Measurements from ENCODE around the gene OR10A3. TPM values are rescaled to one million over a fixed set of nuclear protein-coding genes. Genes with fewer than 3 reads are reported as not detected.
A peak's percentile ranks its signal among the peaks of the same experiment; 100 is the strongest.

OR10A3 gene
- total and polyA plus RNA-seq, 2 of the 8 experiments (the other 6 are each of a cell fraction or from before 2014, with no cell fraction given): not detected

DNA sequence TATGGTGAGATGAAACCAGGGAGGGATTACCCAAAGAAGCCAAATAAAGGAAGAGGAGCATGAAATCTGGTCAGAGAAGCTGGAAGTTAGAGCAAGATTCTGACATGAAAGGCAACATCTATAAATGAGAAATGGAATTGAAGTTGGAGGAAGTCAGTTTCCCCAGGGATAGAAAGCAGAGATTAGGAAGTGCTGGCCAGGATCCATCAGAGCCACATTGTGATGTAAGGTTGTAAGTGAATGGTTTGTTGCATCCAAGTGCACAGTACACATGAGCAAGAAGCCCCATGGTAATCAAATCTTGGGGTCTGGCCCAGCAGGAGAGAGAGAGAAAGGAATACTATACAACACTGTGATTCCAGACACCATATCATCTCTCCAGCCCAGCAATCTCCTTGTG is 30.3 kb upstream of the OR10A3 start:
- Histone ChIP-seq H3K18ac (ENCODE audit: extremely low read depth, low read length) (peak overlapping the region; percentile 1; the same call in 1 of the 2 replicates), H3K23me2 (ENCODE audit: low read depth, low read length) (no peaks in the 10 kb centered on the region), H3K4me1 (replicated peaks in 1 of 4; ENCODE audit: control insufficient read depth in 3 of 4, insufficient read depth in 4 of 4, low read length in 3 of 4) (peaks cover 0 to 6% (median 3%) of the 10 kb centered on the region in 4 experiments; a peak in 3 of 7 replicates), H3K9ac (replicated peaks in 1 of 4; ENCODE audit: extremely low read depth in 1 of 4, low read depth in 3 of 4, low read length in 3 of 4) (no peak overlapping the region), H2AK5ac (ENCODE audit: low read depth, low read length) (no peak overlapping the region), H2BK120ac (replicated peaks; ENCODE audit: low read depth, low read length) (no peak overlapping the region), H2AFZ (ENCODE audit: low read length) (no peak overlapping the region; the same call in 1 of the 2 replicates), H3K4me3 (ENCODE audit: extremely low read depth in 1 of 4, insufficient read depth in 2 of 4, low read depth in 3 of 4, low read length in 4 of 4) (no peak overlapping the region), H4K5ac (ENCODE audit: insufficient read length, low read depth, low read length) (no peak overlapping the region), H3K27ac (ENCODE audit: low read depth, low read length) (no peak overlapping the region), H3K79me1 (ENCODE audit: low read depth, low read length) (no peaks in the 10 kb centered on the region), H3K56ac (replicated peaks; ENCODE audit: insufficient read length, low read depth, low read length) (no peak overlapping the region), H3K4me2 (ENCODE audit: insufficient read depth in 1 of 2, low read depth in 2 of 2, low read length in 2 of 2) (no peak overlapping the region), H4K8ac (ENCODE audit: extremely low read depth, insufficient read depth, low read length) (no peak overlapping the region), H4K91ac (replicated peaks; ENCODE audit: insufficient read length, low read length) (no peak overlapping the region), H3K14ac (ENCODE audit: insufficient read length) (no peak overlapping the region), H3K9me3 (ENCODE audit: insufficient read depth in 2 of 2, low read depth in 1 of 2, low read length in 1 of 2) (no peaks in the 10 kb centered on the region), H2BK12ac (ENCODE audit: low read depth, low read length) (peak overlapping the region; percentile 61; the same call in 1 of the 2 replicates), H3K27me3 (replicated peaks in 1 of 4; ENCODE audit: control insufficient read depth in 3 of 4, extremely low read depth in 1 of 4, insufficient read depth in 3 of 4, low read length in 3 of 4) (no peaks in the 10 kb centered on the region), H2BK5ac (ENCODE audit: low read depth, low read length) (peak overlapping the region; percentile 27; the same call in 1 of the 2 replicates), H3K79me2 (ENCODE audit: control insufficient read depth in 1 of 2, insufficient read depth in 2 of 2, low read length in 2 of 2) (no peaks in the 10 kb centered on the region), H4K20me1 (replicated peaks in 1 of 2; ENCODE audit: control insufficient read depth in 1 of 2, insufficient read depth in 2 of 2, low read length in 2 of 2) (no peaks in the 10 kb centered on the region), H3K4ac (replicated peaks; ENCODE audit: insufficient read length, low read depth, low read length) (no peak overlapping the region), H2BK20ac (ENCODE audit: low read length) (peak overlapping the region; percentile 84; the same call in 1 of the 2 replicates), H3K23ac (ENCODE audit: insufficient read length) (no peak overlapping the region), H3K36me3 (ENCODE audit: control insufficient read depth in 2 of 4, insufficient read depth in 4 of 4, low read length in 3 of 4) (no peaks in the 10 kb centered on the region), H2BK15ac (ENCODE audit: low read length) (peak overlapping the region; percentile 93)
- FAIRE-seq (no peak), DNase-seq (ENCODE audit: low read depth in 1 of 2, low spot score in 2 of 2) (no peak)
- CTCF ChIA-PET (ENCODE audit: partially characterized antibody): interaction anchor here (0.9 kb wide), 1 partner anchor 66 kb away, joined by 5 read pairs; no protein-coding TSS in a partner anchor
- POLR2A ChIA-PET (ENCODE audit: partially characterized antibody): interaction anchor here (2.2 kb wide), 1 partner anchor 15 kb away, joined by 8 read pairs; the partner anchor contains the start of gene EIF3F
- TF ChIP-seq RFX5 (IDR thresholded peaks at IDR 0.05; ENCODE audit: borderline replicate concordance, low read depth, low read length) (no peak), SIX5 (IDR thresholded peaks at IDR 0.05; ENCODE audit: low read depth, low read length) (no peak), KDM1A (IDR thresholded peaks at IDR 0.05; ENCODE audit: borderline replicate concordance, low read length) (no peak), YY1 (IDR thresholded peaks at IDR 0.05; ENCODE audit: low read depth, low read length) (no peak), NRF1 (IDR thresholded peaks at IDR 0.05; ENCODE audit: low read depth, low read length) (no peak), SIRT6 (IDR thresholded peaks at IDR 0.05; ENCODE audit: low read length) (no peak), KDM5A (IDR thresholded peaks at IDR 0.05; ENCODE audit: low read length) (no peak), CBX5 (IDR thresholded peaks at IDR 0.05; ENCODE audit: low read depth, low read length) (no peak), ATF3 (IDR thresholded peaks at IDR 0.05; ENCODE audit: insufficient read depth, low read depth, low read length) (no peak), ZNF274 (IDR thresholded peaks at IDR 0.05; ENCODE audit: borderline replicate concordance, extremely low read depth, low read length) (no peak), TBP (IDR thresholded peaks at IDR 0.05; ENCODE audit: low read depth, low read length) (no peak), KDM4A (IDR thresholded peaks at IDR 0.05; ENCODE audit: low read depth, low read length, severe bottlenecking) (no peak), TCF12 (IDR thresholded peaks at IDR 0.05; ENCODE audit: low read depth, low read length) (no peak), NANOG (IDR thresholded peaks at IDR 0.05; ENCODE audit: insufficient read depth, low read depth, low read length, poor library complexity, severe bottlenecking) (no peak), SRF (IDR thresholded peaks at IDR 0.05; ENCODE audit: low read depth, low read length) (no peak), EGR1 (IDR thresholded peaks at IDR 0.05; ENCODE audit: borderline replicate concordance, low read depth, low read length) (no peak)

Measured in H1 (cell line).